HG03196 (cell line): ENCODE results near the gene CPSF6.

Experiments
- ATAC-seq: cut with Tn5 transposase; IDR thresholded peaks from one replicate; pipeline ENCODE4 v1.9.1; 2021; ENCODE audit not compliant: unreplicated experiment

Gene CPSF6

DNA sequence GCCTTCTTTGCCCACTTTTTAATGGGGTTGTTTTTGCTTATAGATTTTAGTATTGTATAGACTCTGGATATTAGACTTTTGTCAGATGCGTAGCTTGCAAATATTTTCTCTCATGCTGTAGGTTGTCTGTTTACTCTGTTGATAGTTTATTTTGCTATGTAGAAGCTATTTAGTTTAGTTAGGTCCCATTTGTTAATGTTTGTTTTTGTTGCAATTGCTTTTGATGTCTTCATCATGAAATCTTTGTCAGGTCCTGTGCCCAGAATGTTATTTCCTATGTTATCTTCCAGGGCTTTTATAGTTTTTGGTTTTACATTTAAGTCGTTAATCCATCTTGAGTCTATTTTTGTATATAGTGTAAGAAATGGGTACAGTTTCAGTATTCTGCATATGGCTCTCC is 78.9 kb downstream of the CPSF6 start:
- ATAC-seq, result no peak

DNA sequence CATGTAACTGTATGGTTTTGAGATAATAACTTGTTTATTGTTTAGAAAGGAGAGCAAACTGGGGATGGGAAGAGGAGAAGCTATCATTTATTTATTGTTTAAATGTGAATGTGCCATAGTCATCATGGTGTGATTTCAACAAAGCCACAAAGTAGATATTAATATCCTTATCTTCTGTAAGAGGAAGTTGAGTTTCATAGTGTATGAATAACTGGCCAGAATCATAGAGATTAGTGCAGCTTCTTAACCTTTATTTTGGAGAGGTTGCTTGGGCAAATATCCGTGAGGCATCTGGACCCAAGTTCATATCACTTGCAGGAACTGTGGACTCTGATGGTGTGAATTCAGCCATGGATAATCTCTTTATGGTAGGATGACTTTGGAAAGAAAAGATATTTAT is 82.0 kb downstream of the CPSF6 start:
- no peak for ATAC-seq
